Activated CD4-positive, alpha-beta memory T cell treated with anti-CD3 and anti-CD28 coated beads for 36 hours (primary cell): ENCODE data around the gene RSKR. TPM values are rescaled to one million over a fixed set of nuclear protein-coding genes. Genes with fewer than 3 reads are reported as not detected.
"Not testable (repeated sequence)": the region's sequence is repeated elsewhere in the genome, so short reads cannot be mapped to it uniquely, and the experiment has no call there.

Experiments used
- CTCF ChIA-PET: fragments of 350-600 bp; sonication (Branson Sonifier 250); formaldehyde crosslinking; loops from one replicate; lab custom pipeline; 2021; ENCODE audit warnings: antibody characterized with exemption, inconsistent platforms; lab: Charles Lee
- POLR2A ChIA-PET: fragments of 350-600 bp; sonication (Branson Sonifier 250); formaldehyde crosslinking; loops from one replicate; lab custom pipeline; 2021; ENCODE audit warnings: antibody characterized with exemption; lab: Charles Lee
- DNase-seq: peaks from one replicate; pipeline ENCODE4 v3.0.0-alpha.2; 2020
- H3K27ac Mint-ChIP-seq: one replicate; pipeline ENCODE4 v1.8.0; 2021; ENCODE audit warnings: mixed read lengths
- H3K27me3 Mint-ChIP-seq: one replicate; pipeline ENCODE4 v1.8.0; 2021; ENCODE audit warnings: mixed read lengths
- H3K36me3 Mint-ChIP-seq: one replicate; pipeline ENCODE4 v1.8.0; 2021; ENCODE audit warnings: mixed read lengths
- H3K4me1 Mint-ChIP-seq: one replicate; pipeline ENCODE4 v1.8.0; 2021; ENCODE audit warnings: low read depth, mixed read lengths
- H3K4me3 Mint-ChIP-seq: one replicate; pipeline ENCODE4 v1.8.0; 2021; ENCODE audit warnings: mild to moderate bottlenecking, mixed read lengths
- H3K9me3 Mint-ChIP-seq: one replicate; pipeline ENCODE4 v1.8.0; 2021; ENCODE audit warnings: mixed read lengths
- intact Hi-C: fragments of 100-400 bp; cut with micrococcal nuclease; formaldehyde crosslinking; loops from one replicate; pipeline ENCODE4 v1.15.1; 2023
- total RNA-seq, 2 experiments: library from RNA; stranded (reverse); gene quantifications; one replicate each; pipeline ENCODE4 v1.2.3, GENCODE V29; 2021

Gene RSKR
- 10 to 100 TPM; 14.2 to 17.5 TPM for total RNA-seq

DNA sequence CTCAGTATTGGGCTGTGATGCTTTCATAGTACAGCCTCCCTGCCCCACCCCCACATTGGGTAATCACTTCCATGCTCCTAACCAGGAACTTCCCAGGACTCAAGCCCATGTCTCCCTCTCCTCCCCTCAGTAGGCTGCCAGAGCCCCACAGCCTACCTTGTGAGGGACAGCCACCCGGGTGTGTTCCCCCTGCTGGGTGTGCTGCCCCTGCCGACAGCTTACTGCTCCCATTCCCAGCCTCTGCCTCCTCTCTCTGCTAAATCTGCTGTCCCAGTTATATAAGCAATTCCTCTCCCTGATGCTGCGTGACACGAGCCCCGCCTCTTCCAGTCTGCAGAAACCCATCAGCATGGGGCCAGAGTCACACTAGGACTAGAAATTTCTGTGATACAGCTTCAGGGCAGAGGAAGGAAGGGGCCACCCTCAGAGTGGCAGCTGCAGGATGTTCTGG is at the start of gene RSKR:
Gene RSKR, minus strand, starts transcription at position 255 of the 451 bp plus-strand sequence. Its CDS starts 24 bp downstream, at position 231.
- no peak within 1 kb of the TSS for H3K27ac Mint-ChIP-seq
- H3K4me3 Mint-ChIP-seq: no peak within 1 kb of the TSS
- H3K9me3 Mint-ChIP-seq: no peaks in the 10 kb centered on the region
- no peaks in the 10 kb centered on the region for H3K27me3 Mint-ChIP-seq
- ChIA-PET CTCF (interaction anchor here (0.5 to 2.0 kb wide), 9 partner anchors 14 to 120 kb away, joined by 3 to 16 read pairs (median 7); partner anchors contain the start of gene BLTP2), POLR2A (interaction anchor here (0.5 kb wide), 1 partner anchor 238 kb away, joined by 3 read pairs; no protein-coding TSS in a partner anchor)
- H3K4me1 Mint-ChIP-seq: peaks cover 5% of the 10 kb centered on the region
- intact Hi-C loops: loop anchor here (2.0 to 5.0 kb wide), 2 partner anchors 67 to 119 kb away; no protein-coding TSS in a partner anchor
- DNase-seq: no peak
- peaks cover 36% of the 10 kb centered on the region for H3K36me3 Mint-ChIP-seq

DNA sequence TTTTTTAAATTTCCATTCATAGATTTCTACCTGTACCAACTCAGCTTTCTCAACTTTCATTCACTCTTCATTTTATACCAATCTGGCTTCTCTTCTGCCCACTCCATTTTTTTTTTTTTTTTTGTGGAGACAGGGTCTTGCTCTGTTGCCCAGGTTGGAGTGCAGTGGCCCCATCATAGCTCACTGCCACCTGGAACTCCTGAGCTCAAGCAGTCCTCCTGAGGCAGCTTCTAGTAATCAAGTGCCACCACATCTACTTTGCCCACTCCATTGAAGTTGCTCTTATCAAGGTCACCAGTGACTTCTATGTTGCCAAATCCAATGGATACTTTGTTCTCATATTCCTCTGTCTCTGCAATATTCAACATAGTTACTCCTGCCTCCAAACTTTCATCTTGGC is 49.7 kb upstream of the RSKR start:
- intact Hi-C loops: loop anchor here (2.0 kb wide), 1 partner anchor 47 kb away; the partner anchor contains the start of gene PROCA1
- DNase-seq: no peak
- CTCF ChIA-PET: interaction anchor here (4.5 kb wide), 1 partner anchor 17 kb away, joined by 94 read pairs; the partner anchor contains the start of gene BLTP2
- Mint-ChIP-seq H3K4me1 (peaks cover 54% of the 10 kb centered on the region), H3K27ac (peak overlapping the region; percentile 97), H3K27me3 (no peaks in the 10 kb centered on the region), H3K36me3 (peaks cover 40% of the 10 kb centered on the region), H3K4me3 (peak overlapping the region; percentile 97), H3K9me3 (no peaks in the 10 kb centered on the region)
- POLR2A ChIA-PET: interaction anchor here (2.4 to 2.6 kb wide), 2 partner anchors 18 to 64 kb away, joined by 11 to 32 read pairs; partner anchors contain the start of genes BLTP2 and SPAG5

DNA sequence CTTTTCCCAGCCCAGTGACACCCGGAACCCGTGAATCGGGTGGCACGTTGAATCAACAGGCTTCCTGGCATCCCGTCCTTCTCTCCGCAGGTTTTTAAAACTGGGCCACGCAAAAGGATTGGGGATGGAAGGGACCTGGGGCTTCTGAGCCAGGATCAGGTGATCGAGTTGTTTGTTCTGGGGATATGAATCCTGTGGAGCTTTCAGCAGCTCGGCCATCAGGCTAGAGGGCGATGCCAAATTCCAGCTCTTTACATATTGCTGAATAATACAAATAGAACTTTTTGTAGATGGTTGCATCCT is 48.5 kb upstream of the RSKR start:
- peaks cover 34% of the 10 kb centered on the region for H3K36me3 Mint-ChIP-seq
- H3K4me1 Mint-ChIP-seq: peaks cover 44% of the 10 kb centered on the region
- peak overlapping the region; percentile 97 for H3K4me3 Mint-ChIP-seq

DNA sequence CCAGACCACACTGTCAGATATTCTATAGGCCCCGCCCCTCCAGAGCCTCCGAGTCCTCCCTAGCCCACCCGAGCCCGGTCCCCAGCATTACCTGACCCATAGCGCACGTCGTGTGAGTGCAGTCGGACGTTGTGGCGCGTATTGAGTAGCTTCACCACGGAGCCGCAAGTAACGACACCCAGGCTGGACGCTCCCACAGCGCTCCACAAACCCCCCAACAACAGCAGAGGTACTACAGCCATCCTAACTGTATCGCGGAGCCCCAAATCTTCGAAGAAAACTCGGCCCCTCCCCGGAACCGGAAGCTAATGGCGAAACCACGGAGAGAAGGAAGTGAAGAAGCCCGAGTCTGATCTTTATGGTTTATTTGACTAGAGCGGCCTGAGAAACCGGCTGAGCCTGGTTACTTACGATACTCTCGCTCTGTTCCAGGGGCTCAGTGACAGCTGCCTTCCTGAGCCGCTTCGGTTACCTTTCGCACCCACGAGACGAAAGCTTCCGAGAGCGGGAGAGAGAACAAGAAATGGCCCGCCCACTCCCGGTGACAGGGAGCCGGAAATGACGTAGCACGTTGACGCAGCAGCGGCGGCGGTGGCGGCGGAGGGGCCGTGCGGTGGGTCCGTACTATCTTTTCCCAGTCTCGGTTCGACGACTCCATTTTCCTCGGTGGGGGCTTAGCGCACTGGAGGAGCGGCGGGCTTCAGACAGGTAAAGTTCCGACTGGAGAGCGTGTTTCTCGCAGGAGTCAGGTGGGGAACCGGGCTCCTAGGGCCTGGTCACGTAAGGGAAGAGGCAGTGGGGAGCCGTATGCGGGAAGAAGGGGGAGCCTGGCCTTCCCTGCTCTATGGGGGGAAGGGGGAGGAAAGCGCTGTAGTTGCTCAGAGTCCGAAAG is 47.9 kb upstream of the RSKR start, which contains the start of the genes SDF2 and SUPT6H:
Gene SDF2, minus strand, starts transcription at position 272 of the 892 bp plus-strand sequence. Its CDS starts 30 bp downstream, at position 242.
Gene SUPT6H, plus strand, starts transcription at position 571 of the 892 bp plus-strand sequence. CDS start 11,197 bp downstream, outside the sequence.
- no peaks in the 10 kb centered on the region for H3K9me3 Mint-ChIP-seq
- peak; percentile 97 for DNase-seq
- peaks cover 43% of the 10 kb centered on the region for H3K4me1 Mint-ChIP-seq

More for the DNA sequence above, 48.5 kb upstream of the RSKR start:
- Mint-ChIP-seq H3K9me3 (no peaks in the 10 kb centered on the region), H3K27ac (peak overlapping the region; percentile 97), H3K27me3 (no peaks in the 10 kb centered on the region)
- ChIA-PET CTCF (interaction anchor here (0.7 to 4.5 kb wide), 4 partner anchors 15 to 88 kb away, joined by 3 to 94 read pairs (median 4); partner anchors contain the start of gene BLTP2), POLR2A (interaction anchor here (0.6 to 2.6 kb wide), 10 partner anchors 9 to 261 kb away, joined by 3 to 32 read pairs (median 4); partner anchors contain the start of genes BLTP2, PROCA1, RPL23A and SPAG5)
- DNase-seq: no peak
- intact Hi-C loops: loop anchor here (1.0 to 2.0 kb wide), 3 partner anchors 17 to 63 kb away; partner anchors contain the start of genes BLTP2, PROCA1 and SPAG5

GRCh38 chr17:28659497-28659881 is 45.5 kb upstream of the RSKR start:
- H3K27me3 Mint-ChIP-seq, POLR2A ChIA-PET, H3K27ac Mint-ChIP-seq, H3K4me3 Mint-ChIP-seq, DNase-seq, intact Hi-C loops, H3K9me3 Mint-ChIP-seq: not testable (repeated sequence)
- Mint-ChIP-seq H3K36me3 (peaks cover 28% of the 10 kb centered on the region), H3K4me1 (peaks cover 39% of the 10 kb centered on the region)
- CTCF ChIA-PET: interaction anchor here (4.5 kb wide), 1 partner anchor 12 kb away, joined by 94 read pairs; the partner anchor contains the start of gene BLTP2

More for the DNA sequence above, 47.9 kb upstream of the RSKR start, which contains the start of the genes SDF2 and SUPT6H:
- peak within 1 kb of the TSS; percentile 97 for H3K27ac Mint-ChIP-seq
- ChIA-PET CTCF (interaction anchor here (0.7 to 4.5 kb wide), 7 partner anchors 15 to 450 kb away, joined by 3 to 94 read pairs (median 3); partner anchors contain the start of genes BLTP2, RPL23A and TLCD1), POLR2A (interaction anchor here (0.5 to 2.6 kb wide), 15 partner anchors 9 to 261 kb away, joined by 3 to 32 read pairs (median 3); partner anchors contain the start of genes BLTP2, PIGS, PROCA1 and RPL23A)
- peak within 1 kb of the TSS; percentile 97 for H3K4me3 Mint-ChIP-seq
- H3K27me3 Mint-ChIP-seq: no peaks in the 10 kb centered on the region
- H3K36me3 Mint-ChIP-seq: peaks cover 33% of the 10 kb centered on the region
- intact Hi-C loops: loop anchor here (1.0 to 2.0 kb wide), 3 partner anchors 17 to 63 kb away; partner anchors contain the start of genes BLTP2, PROCA1 and SPAG5

DNA sequence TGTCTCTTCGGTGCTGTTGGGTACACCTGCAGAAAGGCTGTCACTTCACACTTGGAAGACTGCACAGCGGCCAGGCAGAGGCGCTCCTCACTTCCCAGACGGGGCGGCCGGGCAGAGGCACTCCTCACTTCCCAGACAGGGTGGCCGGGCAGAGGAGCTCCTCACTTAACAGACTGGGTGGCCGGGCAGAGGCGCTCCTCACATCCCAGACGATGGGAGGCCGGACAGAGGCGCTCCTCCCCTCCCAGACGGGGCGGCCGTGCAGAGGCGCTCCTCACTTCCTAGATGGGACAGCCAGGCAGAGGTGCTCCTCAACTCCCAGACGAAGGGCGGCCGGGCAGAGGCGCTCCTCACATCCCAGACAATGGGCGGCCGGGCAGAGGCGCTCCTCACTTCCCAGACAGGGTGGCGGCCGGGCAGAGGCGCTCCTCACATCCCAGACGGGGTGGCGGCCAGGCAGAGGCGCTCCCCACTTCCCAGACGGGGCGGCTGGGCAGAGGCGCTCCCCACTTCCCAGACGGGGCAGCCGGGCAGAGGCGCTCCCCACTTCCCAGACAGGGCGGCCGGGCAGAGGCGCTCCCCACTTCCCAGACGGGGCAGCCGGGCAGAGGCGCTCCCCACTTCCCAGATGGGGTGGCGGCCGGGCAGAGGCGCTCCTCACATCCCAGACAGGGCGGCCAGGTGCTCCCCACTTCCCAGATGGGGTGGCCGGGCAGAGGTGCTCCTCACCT is 44.9 kb upstream of the RSKR start:
- DNase-seq, CTCF ChIA-PET, H3K4me3 Mint-ChIP-seq: not testable (repeated sequence)

DNA sequence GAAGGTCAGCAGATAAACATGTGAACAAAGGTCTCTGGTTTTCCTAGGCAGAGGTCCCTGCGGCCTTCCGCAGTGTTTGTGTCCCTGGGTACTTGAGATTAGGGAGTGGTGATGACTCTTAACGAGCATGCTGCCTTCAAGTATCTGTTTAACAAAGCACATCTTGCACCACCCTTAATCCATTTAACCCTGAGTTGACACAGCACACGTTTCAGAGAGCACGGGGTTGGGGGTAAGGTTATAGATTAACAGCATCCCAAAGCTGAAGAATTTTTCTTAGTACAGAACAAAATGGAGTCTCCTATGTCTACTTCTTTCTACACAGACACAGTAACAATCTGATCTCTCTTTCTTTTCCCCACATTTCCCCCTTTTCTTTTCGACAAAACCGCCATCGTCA is 44.4 kb upstream of the RSKR start:
- intact Hi-C loops, CTCF ChIA-PET, DNase-seq, POLR2A ChIA-PET, H3K4me3 Mint-ChIP-seq, H3K27ac Mint-ChIP-seq, H3K9me3 Mint-ChIP-seq, H3K27me3 Mint-ChIP-seq: not testable (repeated sequence)
- Mint-ChIP-seq H3K4me1 (peaks cover 30% of the 10 kb centered on the region), H3K36me3 (peaks cover 22% of the 10 kb centered on the region)

More for the DNA sequence above, 44.9 kb upstream of the RSKR start:
- Mint-ChIP-seq H3K36me3 (peaks cover 26% of the 10 kb centered on the region), H3K4me1 (peaks cover 36% of the 10 kb centered on the region)
- H3K9me3 Mint-ChIP-seq, H3K27me3 Mint-ChIP-seq, H3K27ac Mint-ChIP-seq, POLR2A ChIA-PET, intact Hi-C loops: not testable (repeated sequence)

GRCh38 chr17:28657756-28658155 is 43.8 kb upstream of the RSKR start:
- intact Hi-C loops: no loop called here
- POLR2A ChIA-PET: no interaction called here
- H3K9me3 Mint-ChIP-seq: no peaks in the 10 kb centered on the region
- peaks cover 24% of the 10 kb centered on the region for H3K4me1 Mint-ChIP-seq
- CTCF ChIA-PET: interaction anchor here (1.3 to 1.7 kb wide), 2 partner anchors 9 to 11 kb away, joined by 6 to 11 read pairs; no protein-coding TSS in a partner anchor
- no peak overlapping the region for H3K4me3 Mint-ChIP-seq
- DNase-seq: no peak
- no peak overlapping the region for H3K27ac Mint-ChIP-seq
- no peaks in the 10 kb centered on the region for H3K27me3 Mint-ChIP-seq
- H3K36me3 Mint-ChIP-seq: peaks cover 18% of the 10 kb centered on the region

GRCh38 chr17:28655160-28655559 is 41.2 kb upstream of the RSKR start:
- H3K36me3 Mint-ChIP-seq: peaks cover 18% of the 10 kb centered on the region
- no peaks in the 10 kb centered on the region for H3K27me3 Mint-ChIP-seq
- ChIA-PET CTCF (interaction anchor here (0.9 kb wide), 1 partner anchor 8 kb away, joined by 4 read pairs; no protein-coding TSS in a partner anchor), POLR2A (no interaction called here)
- intact Hi-C loops: no loop called here
- no peak overlapping the region for H3K27ac Mint-ChIP-seq
- no peaks in the 10 kb centered on the region for H3K9me3 Mint-ChIP-seq
- DNase-seq: no peak
- no peak overlapping the region for H3K4me3 Mint-ChIP-seq
- H3K4me1 Mint-ChIP-seq: peaks cover 13% of the 10 kb centered on the region

DNA sequence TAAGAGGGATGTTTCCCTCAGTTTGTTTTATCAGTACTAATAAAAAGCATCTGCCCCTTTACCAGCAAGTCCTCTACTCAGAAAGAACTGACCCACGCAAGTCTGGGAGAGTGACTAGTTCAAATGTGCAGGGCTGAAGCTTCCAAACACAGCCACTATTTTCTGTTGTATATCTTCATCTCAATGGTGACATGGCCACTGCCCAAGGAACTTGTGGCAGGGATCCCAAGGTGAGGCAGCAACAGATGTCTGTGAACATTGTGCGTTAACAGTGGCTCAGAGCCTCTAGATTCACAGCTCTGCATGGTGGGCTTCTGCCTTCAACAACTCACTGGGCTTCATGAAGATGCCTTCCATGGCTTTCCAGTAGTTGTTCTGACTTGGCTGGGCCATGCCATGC is 34.7 kb upstream of the RSKR start:
- intact Hi-C loops: loop anchor here (5.0 to 10.0 kb wide), 3 partner anchors 79 to 466 kb away; partner anchors contain the start of genes DHRS13, NEK8 and TLCD1
- no peak overlapping the region for H3K27ac Mint-ChIP-seq
- POLR2A ChIA-PET: interaction anchor here (1.0 kb wide), 1 partner anchor 14 kb away, joined by 3 read pairs; no protein-coding TSS in a partner anchor

More for the DNA sequence above, 34.7 kb upstream of the RSKR start:
- Mint-ChIP-seq H3K9me3 (no peaks in the 10 kb centered on the region), H3K27me3 (no peaks in the 10 kb centered on the region), H3K4me3 (no peak overlapping the region), H3K36me3 (peaks cover 14% of the 10 kb centered on the region), H3K4me1 (peaks cover 25% of the 10 kb centered on the region)
- CTCF ChIA-PET: interaction anchor here (0.7 to 8.0 kb wide), 5 partner anchors 9 to 468 kb away, joined by 3 to 94 read pairs (median 6); partner anchors contain the start of genes PROCA1, SDF2 and SUPT6H
- no peak for DNase-seq
